Heart left ventricle (tissue), 16 donors: ENCODE data around the gene ZSCAN10. TPM values are rescaled to one million over a fixed set of nuclear protein-coding genes. Genes with fewer than 3 reads are reported as not detected.
A peak's percentile ranks its signal among the peaks of the same experiment; 100 is the strongest.
"Not testable (repeated sequence)": the region's sequence is repeated elsewhere in the genome, so short reads cannot be mapped to it uniquely, and the experiment has no call there.

ENCODE experiments used
- ATAC-seq, 4 donors: fragments of 200-7000 bp; cut with Tn5 transposase; one replicate each; pipeline ENCODE4 v1.9.1; 2020 to 2022; ENCODE audit warnings: moderate library complexity in 4 of 4, mild to moderate bottlenecking in 3 of 4, moderate number of reproducible peaks in 1 of 4
- DNase-seq, 5 donors: peaks; one replicate each; pipeline ENCODE4 v3.0.0-alpha.2; 2020
- H3K27ac ChIP-seq, 12 donors: fragments of 200-600 bp; sonication (generic) in 4 of 12; one replicate each; pipeline versions ENCODE4 v1.5.0 to v1.8.0; 2016 to 2022; ENCODE audit warnings: mild to moderate bottlenecking in 2 of 12
- H3K27me3 ChIP-seq, 9 donors: fragments of 200-600 bp; sonication (generic) in 2 of 9; one replicate each; pipeline versions ENCODE4 v1.5.1 to v1.8.0; 2016 to 2022; ENCODE audit warnings: mild to moderate bottlenecking in 3 of 9
- H3K36me3 ChIP-seq, 9 donors: fragments of 200-600 bp; sonication (generic) in 2 of 9; one replicate each; pipeline versions ENCODE4 v1.5.0 to v1.8.0; 2018 to 2022; ENCODE audit warnings: mild to moderate bottlenecking in 2 of 9
- H3K4me1 ChIP-seq, 12 donors: fragments of 200-600 bp; sonication (generic) in 4 of 12; one replicate each; pipeline versions ENCODE4 v1.5.0 to v1.8.0; 2016 to 2022; ENCODE audit warnings: mild to moderate bottlenecking in 3 of 12
- H3K4me3 ChIP-seq, 12 donors: fragments of 200-600 bp; sonication (generic) in 4 of 12; one replicate each; pipeline versions ENCODE4 v1.5.0 to v1.8.0; 2017 to 2022; ENCODE audit warnings: mild to moderate bottlenecking in 9 of 12, moderate library complexity in 4 of 12
- H3K9me3 ChIP-seq, 12 donors: fragments of 200-600 bp; sonication (generic) in 4 of 12; one replicate each; pipeline versions ENCODE4 v1.5.0 to v1.8.0; 2016 to 2022; ENCODE audit warnings: mild to moderate bottlenecking in 1 of 12
- POLR2A ChIP-seq, 2 donors: fragments of 450-650 bp; IDR thresholded peaks; one replicate each; pipeline ENCODE4 v1.6.1; 2017; ENCODE audit warnings: antibody characterized with exemption in 2 of 2, mild to moderate bottlenecking in 2 of 2, moderate library complexity in 2 of 2
- WGBS, 4 donors: extraction: QIAGEN DNeasy Blood & Tissue Kit in 2 of 4; methylation state at CpG; one replicate each; pipeline versions ENCODE4 v1.1.5 to v1.1.7; 2013 to 2018; 5-methylcytosine and 5-hydroxymethylcytosine counted together
- intact Hi-C, 10 donors: fragments of 100-400 bp; cut with DNase I; formaldehyde crosslinking; loops; one replicate each; pipeline versions ENCODE4 v1.11.1 to v1.14.2; 2022
- polyA plus RNA-seq, 2 donors: library from polyadenylated mRNA; stranded (reverse); fragments of 200-250 nt; gene quantifications; one replicate each; pipeline ENCODE4 v1.2.3, GENCODE V29; 2013
- total RNA-seq, 9 donors: library from RNA; depleted of rRNA in 2 of 9; stranded (reverse); fragments of >200 nt in 2 of 9; fragmentation: NEBNext Ultra II Directional in 3 of 9; extraction: Animal tissue kit (Norgen Biotek cat#: 25700) in 3 of 9; gene quantifications; one replicate each; pipeline versions ENCODE4 v1.1.0 to v1.2.4, GENCODE V29; 2016 to 2023
- TF ChIP-seq, protein P1 (sequence below), 12 donors: fragments of 200-600 bp; sonication (generic) in 4 of 12; IDR thresholded peaks; one replicate each; pipeline versions ENCODE4 v1.5.0 to v1.8.0; 2018 to 2022; ENCODE audit warnings: antibody characterized with exemption in 12 of 12, mild to moderate bottlenecking in 5 of 12
- donor health status: ischemic (EF 13 %, LVEDD 7.1; RV severe dilation, severe dysfunction).
- donor health status: healthy with polysubstance abuse.
- donor health status: DM: no; HTN: yes; CAD: no.
- donor health status: DM: no; HTN: no; CAD: no.
- donor health status: ischemic (EF 25% LVEDD 6.9; RV normal size, moderate dysfunction).
- donor health status: ischemic (EF 25% LVEDD 5.7; RV mildly dilated, moderate dysfunction).
- donor health status: healthy.
- donor health status: DM: yes; HTN: yes; CAD: no.
- donor health status: ischemic (EF 35%, LVEDD 5.7; RV mildly dilated, moderate dysfunction).
- donor health status: nonischemic (EF 11% LVEDD 7.7; RV severe dilation, severe dysfunction).
- donor health status: DM: yes; HTN: yes; CAD: no.
- donor health status: PGD.
- donor health status: ischemic (EF 29% LVEDD 5.4; RV normal size, mild dysfunction).
- donor health status: nonischemic (EF 23%, LVEDD 6.1; RV moderate dilation, normal function).

Gene ZSCAN10
- total and polyA plus RNA-seq, 11 donors: not detected

DNA sequence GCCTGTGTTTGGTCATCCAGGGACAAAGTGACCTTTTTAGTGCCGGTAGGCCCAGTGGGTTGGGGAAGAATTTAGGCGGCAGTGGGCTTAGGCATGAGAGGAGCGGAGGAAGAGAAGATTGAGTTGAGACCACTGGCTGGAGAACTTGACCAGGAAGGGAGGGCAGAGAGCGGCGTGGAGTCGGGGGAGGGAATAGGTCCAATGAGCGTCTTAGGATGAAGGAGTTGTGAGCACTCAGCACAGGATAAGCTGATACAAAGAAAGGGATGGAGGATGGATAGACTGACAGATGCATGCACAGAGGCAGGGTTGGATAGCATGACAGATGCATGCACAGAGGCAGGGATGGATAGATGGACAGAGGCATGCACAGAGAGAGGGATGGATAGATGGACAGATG is 25.6 kb downstream of the ZSCAN10 start:
- Histone ChIP-seq H3K4me3 (no peak overlapping the region), H3K27me3 (no peaks in the 10 kb centered on the region), H3K9me3 (no peaks in the 10 kb centered on the region), H3K36me3 (peaks cover 0 to 17% (median 5%) of the 10 kb centered on the region in 9 donors), H3K4me1 (peaks cover 0 to 32% (median 0%) of the 10 kb centered on the region in 12 donors), H3K27ac (peak overlapping the region in 1 of 12 donors; percentile 52)
- DNase-seq (peak in 1 of 5 donors; percentile 3), ATAC-seq (no peak)
- intact Hi-C loops: no loop called here
- 90 to 92% (median 91%) methylated on average over 7 of the region's 7 CpGs for WGBS, 4 donors
- TF ChIP-seq, protein P1, sequence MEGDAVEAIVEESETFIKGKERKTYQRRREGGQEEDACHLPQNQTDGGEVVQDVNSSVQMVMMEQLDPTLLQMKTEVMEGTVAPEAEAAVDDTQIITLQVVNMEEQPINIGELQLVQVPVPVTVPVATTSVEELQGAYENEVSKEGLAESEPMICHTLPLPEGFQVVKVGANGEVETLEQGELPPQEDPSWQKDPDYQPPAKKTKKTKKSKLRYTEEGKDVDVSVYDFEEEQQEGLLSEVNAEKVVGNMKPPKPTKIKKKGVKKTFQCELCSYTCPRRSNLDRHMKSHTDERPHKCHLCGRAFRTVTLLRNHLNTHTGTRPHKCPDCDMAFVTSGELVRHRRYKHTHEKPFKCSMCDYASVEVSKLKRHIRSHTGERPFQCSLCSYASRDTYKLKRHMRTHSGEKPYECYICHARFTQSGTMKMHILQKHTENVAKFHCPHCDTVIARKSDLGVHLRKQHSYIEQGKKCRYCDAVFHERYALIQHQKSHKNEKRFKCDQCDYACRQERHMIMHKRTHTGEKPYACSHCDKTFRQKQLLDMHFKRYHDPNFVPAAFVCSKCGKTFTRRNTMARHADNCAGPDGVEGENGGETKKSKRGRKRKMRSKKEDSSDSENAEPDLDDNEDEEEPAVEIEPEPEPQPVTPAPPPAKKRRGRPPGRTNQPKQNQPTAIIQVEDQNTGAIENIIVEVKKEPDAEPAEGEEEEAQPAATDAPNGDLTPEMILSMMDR (IDR thresholded peaks at IDR 0.05): no peak
- TF ChIP-seq POLR2A (IDR thresholded peaks at IDR 0.05): no peak

DNA sequence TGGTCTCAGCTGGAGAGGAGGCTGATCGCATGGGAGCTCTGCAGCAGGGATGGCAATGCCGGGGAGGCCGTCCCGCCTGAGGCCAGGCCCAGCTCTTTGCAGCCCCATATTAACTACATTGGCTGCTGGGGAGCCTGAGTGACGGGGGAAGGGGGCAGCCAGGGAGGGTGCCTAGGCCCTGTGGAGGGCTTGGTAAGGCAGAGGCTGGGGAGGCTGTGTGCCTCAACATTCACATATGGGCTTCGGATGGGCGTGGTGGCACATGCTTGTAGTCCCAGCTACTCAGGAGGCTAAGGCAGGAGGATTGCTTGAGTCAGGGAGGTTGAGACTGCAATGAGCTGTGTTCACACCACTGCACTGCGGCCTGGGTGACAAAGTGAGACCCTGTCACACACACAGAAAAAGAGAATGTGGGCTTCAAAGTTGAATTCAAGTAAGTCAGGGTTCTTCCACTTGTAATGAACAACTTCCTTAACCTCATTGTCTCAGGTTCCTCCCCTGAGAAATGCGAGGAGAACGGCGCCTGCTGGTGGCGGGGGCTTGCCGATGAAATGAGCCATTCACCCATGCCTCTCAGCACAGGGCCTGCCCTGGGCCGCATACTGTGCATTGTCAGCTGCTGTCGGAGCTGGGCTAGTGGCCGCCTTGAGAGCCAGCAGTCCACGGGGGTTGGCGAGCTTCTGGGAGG is 26.4 kb downstream of the ZSCAN10 start:
- Histone ChIP-seq H3K4me1 (peaks cover 0 to 39% (median 2%) of the 10 kb centered on the region in 12 donors), H3K36me3 (peaks cover 0 to 22% (median 6%) of the 10 kb centered on the region in 9 donors), H3K27ac (peak overlapping the region in 1 of 12 donors; percentile 58)
- ATAC-seq, H3K9me3 ChIP-seq, intact Hi-C loops, H3K27me3 ChIP-seq, DNase-seq, H3K4me3 ChIP-seq: not testable (repeated sequence)
- TF ChIP-seq, protein P1 (IDR thresholded peaks at IDR 0.05): peak in 3 of 12 donors; percentile 6 to 27 (median 15)
- WGBS, 4 donors: 56 to 83% (median 65%) methylated on average over 8 to 18 of the region's 18 CpGs

DNA sequence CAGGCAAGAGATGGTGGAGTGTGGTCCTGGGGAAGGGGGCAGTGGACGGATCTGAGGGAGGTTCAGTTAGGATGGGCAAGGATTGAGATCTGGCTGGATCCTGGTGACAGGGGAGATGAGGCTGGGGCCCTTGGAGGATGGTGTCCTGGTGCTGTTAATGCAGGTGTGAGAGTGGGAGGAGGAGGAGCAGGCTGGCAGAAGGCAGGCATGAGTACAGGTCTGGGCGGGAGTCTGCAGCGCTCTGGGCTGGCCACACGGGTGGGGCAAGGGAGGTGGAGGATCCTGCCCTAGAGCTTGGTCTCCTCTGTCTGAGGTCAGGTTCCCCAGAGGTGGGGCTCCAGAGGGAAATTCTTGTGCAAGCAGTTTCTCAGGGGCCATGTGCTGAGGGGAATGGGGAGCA is 26.9 kb downstream of the ZSCAN10 start:
- WGBS, 4 donors: 70 to 87% (median 76%) methylated on average over 3 to 4 of the region's 4 CpGs
- H3K36me3 ChIP-seq: peaks cover 0 to 26% (median 6%) of the 10 kb centered on the region in 9 donors
- ATAC-seq, intact Hi-C loops, H3K9me3 ChIP-seq, H3K27me3 ChIP-seq, DNase-seq, H3K27ac ChIP-seq, H3K4me3 ChIP-seq: not testable (repeated sequence)
- H3K4me1 ChIP-seq: peaks cover 0 to 40% (median 7%) of the 10 kb centered on the region in 12 donors

DNA sequence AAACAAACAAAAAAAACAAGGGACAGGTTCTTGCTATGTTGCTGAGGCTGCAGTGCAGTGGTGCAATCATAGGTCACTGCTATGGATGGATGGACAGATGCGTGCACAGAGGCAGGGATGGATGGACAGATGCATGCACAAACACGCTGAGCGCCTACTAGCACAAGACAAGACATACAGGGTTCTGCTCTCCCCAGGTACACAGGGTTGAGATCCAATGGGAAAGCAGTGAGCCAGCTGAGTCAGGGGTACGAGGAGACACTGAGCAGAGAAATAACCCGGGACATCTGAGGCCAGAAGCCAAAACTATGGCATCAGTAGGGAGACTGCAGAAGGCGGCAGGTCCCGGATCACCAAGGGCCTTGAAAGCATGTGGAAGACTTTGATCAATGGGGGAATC is 27.4 kb downstream of the ZSCAN10 start:
- DNase-seq (no peak), ATAC-seq (no peak)
- intact Hi-C loops: no loop called here
- Histone ChIP-seq H3K36me3 (peaks cover 0 to 23% (median 6%) of the 10 kb centered on the region in 9 donors), H3K9me3 (no peaks in the 10 kb centered on the region), H3K27me3 (no peaks in the 10 kb centered on the region), H3K27ac (peak overlapping the region in 1 of 12 donors; percentile 15), H3K4me1 (peaks cover 0 to 41% (median 7%) of the 10 kb centered on the region in 12 donors), H3K4me3 (no peak overlapping the region)
- WGBS, 4 donors: 84 to 90% (median 89%) methylated on average over 7 of the region's 7 CpGs
- TF ChIP-seq, protein P1 (IDR thresholded peaks at IDR 0.05): no peak
- no peak for TF ChIP-seq POLR2A (IDR thresholded peaks at IDR 0.05)
